Astrocyte of the spinal cord (primary cell): Measurements from ENCODE around the gene OSBP.

ENCODE experiments used
- DNase-seq: peaks from one replicate; pipeline ENCODE4 v3.0.0; 2011; ENCODE audit warnings: low read depth, low spot score
- H3K4me3 ChIP-seq: 2 replicates; pipeline ENCODE4 v1.5.1; 2011; ENCODE audit warnings: low read depth, mild to moderate bottlenecking, low read length, moderate library complexity
- CTCF ChIP-seq: IDR thresholded peaks from 2 replicates; pipeline ENCODE4 v1.5.1; 2012; ENCODE audit warnings: low read depth, mild to moderate bottlenecking, low read length, inconsistent platforms
- in situ Hi-C: cut with HindIII; loops from 2 replicates; pipeline ENCODE4 v1.10.0; 2017; ENCODE audit warnings: low sequenced_read_pairs

OSBP gene

GRCh38 chr11:59572091-59572490 is 43.5 kb downstream of the OSBP start:
- TF ChIP-seq CTCF = no peak
- in situ Hi-C loops = no loop called here
- no peak for DNase-seq
- H3K4me3 ChIP-seq = no peak overlapping the region

- no peak for DNase-seq
- no peak overlapping the region for H3K4me3 ChIP-seq
- no peak for TF ChIP-seq CTCF
- in situ Hi-C loops = no loop called here
Measured at GRCh38 chr11:59562292-59562691, 53.3 kb downstream of the OSBP start.

- H3K4me3 ChIP-seq = peak overlapping the region; percentile 86
- in situ Hi-C loops = no loop called here
- peak; percentile 89 for DNase-seq
- no peak for TF ChIP-seq CTCF
Measured at GRCh38 chr11:59560702-59561473, 54.7 kb downstream of the OSBP start.

- H3K4me3 ChIP-seq = peak overlapping the region; percentile 86
- TF ChIP-seq CTCF = no peak
- peak; percentile 77 for DNase-seq
- in situ Hi-C loops = no loop called here
Measured at GRCh38 chr11:59560290-59560701, 55.3 kb downstream of the OSBP start.

GRCh38 chr11:59559886-59560285 is 55.7 kb downstream of the OSBP start:
- TF ChIP-seq CTCF = no peak
- peak overlapping the region; percentile 86 for H3K4me3 ChIP-seq
- in situ Hi-C loops = no loop called here
- no peak for DNase-seq

GRCh38 chr11:59558270-59558643 is 57.3 kb downstream of the OSBP start:
- H3K4me3 ChIP-seq = no peak overlapping the region
- DNase-seq = no peak
- TF ChIP-seq CTCF = no peak
- in situ Hi-C loops = no loop called here
